Smooth muscle cell (in vitro differentiated cells): ENCODE results near the gene CLHC1. TPM values are rescaled to one million over a fixed set of nuclear protein-coding genes. Genes with fewer than 3 reads are reported as not detected.
A peak's percentile ranks its signal among the peaks of the same experiment; 100 is the strongest.
"Not testable (repeated sequence)": the region's sequence is repeated elsewhere in the genome, so short reads cannot be mapped to it uniquely, and the experiment has no call there.

Experiments
- DNase-seq: peaks from one replicate; lab custom pipeline; 2025; ENCODE audit not compliant: unreplicated experiment; lab: John Stamatoyannopoulos, UW
- H2AFZ ChIP-seq: fragments of 200-600 bp; sonication (generic); 2 replicates; pipeline ENCODE4 v1.6.0; 2016; ENCODE audit warnings: antibody characterized with exemption, low read depth, mild to moderate bottlenecking
- H3F3A ChIP-seq: fragments of 200-600 bp; sonication (generic); 2 replicates; pipeline ENCODE4 v1.6.0; 2017; ENCODE audit warnings: antibody characterized with exemption, low read depth
- H3K27ac ChIP-seq: fragments of 200-600 bp; sonication (generic); 2 replicates; pipeline ENCODE4 v1.5.1; 2016; ENCODE audit warnings: low read depth, mild to moderate bottlenecking
- H3K27me3 ChIP-seq: fragments of 200-600 bp; sonication (generic); 2 replicates; pipeline ENCODE4 v1.6.1; 2016; ENCODE audit warnings: low read depth, mild to moderate bottlenecking
- H3K36me3 ChIP-seq: fragments of 200-600 bp; sonication (generic); 2 replicates; pipeline ENCODE4 v1.5.1; 2016; ENCODE audit warnings: low read depth
- H3K4me1 ChIP-seq: fragments of 200-600 bp; sonication (generic); 2 replicates; pipeline ENCODE4 v1.5.1; 2016; ENCODE audit warnings: low read depth
- H3K4me2 ChIP-seq: fragments of 200-600 bp; sonication (generic); 2 replicates; pipeline ENCODE4 v1.6.0; 2016; ENCODE audit warnings: mild to moderate bottlenecking
- H3K4me3 ChIP-seq: fragments of 200-600 bp; sonication (generic); 2 replicates; pipeline ENCODE4 v1.5.1; 2016; ENCODE audit warnings: mild to moderate bottlenecking
- H3K79me2 ChIP-seq: fragments of 200-600 bp; sonication (generic); 2 replicates; pipeline ENCODE4 v1.6.0; 2016; ENCODE audit warnings: low read depth, mild to moderate bottlenecking
- H3K9ac ChIP-seq: fragments of 200-600 bp; sonication (generic); 2 replicates; pipeline ENCODE4 v1.6.0; 2016; ENCODE audit warnings: low read depth
- H3K9me3 ChIP-seq: fragments of 200-600 bp; sonication (generic); replicated peaks from 2 replicates; pipeline ENCODE4 v1.5.1; 2016; ENCODE audit warnings: low read depth
- H4K20me1 ChIP-seq: fragments of 200-600 bp; sonication (generic); 2 replicates; pipeline ENCODE4 v1.6.0; 2016; ENCODE audit warnings: low read depth
- WGBS: methylation state at CpG from one replicate; pipeline ENCODE4 v1.1.7; 2016; ENCODE audit warnings: low lambda C conversion rate; 5-methylcytosine and 5-hydroxymethylcytosine counted together
- polyA plus RNA-seq: library from polyadenylated mRNA; unstranded; fragments of >200 nt; fragmentation: Nextera tagmentation; extraction: Ambion mirVana; gene quantifications from 2 replicates; pipeline ENCODE4 v1.2.1, GENCODE V29; 2016
- total RNA-seq: library from RNA; depleted of rRNA; stranded (reverse); fragments of >200 nt; gene quantifications from 2 replicates; pipeline ENCODE4 v1.2.3, GENCODE V29; 2014
- TF ChIP-seq, protein P1 (sequence below): fragments of 200-600 bp; sonication (generic); IDR thresholded peaks from 2 replicates; pipeline ENCODE4 v1.5.1; 2017; ENCODE audit warnings: borderline replicate concordance, mild to moderate bottlenecking, antibody characterized with exemption; ENCODE audit not compliant: insufficient read depth, poor library complexity, severe bottlenecking

Gene CLHC1
- total and polyA plus RNA-seq, 2 experiments from 2014 or later, result 10.0 to 14.4 TPM

GRCh38 chr2:55133467-55134315 is 98.4 kb downstream of the CLHC1 start:
- Histone ChIP-seq H3K27me3 (no peaks in the 10 kb centered on the region), H3F3A (no peaks in the 10 kb centered on the region), H3K4me2 (peak overlapping the region; percentile 75), H3K27ac (peak overlapping the region; percentile 31), H2AFZ (peak overlapping the region; percentile 28), H3K9ac (peak overlapping the region; percentile 47), H3K4me3 (peak overlapping the region; percentile 26), H3K9me3 (no peaks in the 10 kb centered on the region), H4K20me1 (no peaks in the 10 kb centered on the region), H3K79me2 (no peaks in the 10 kb centered on the region), H3K36me3 (no peaks in the 10 kb centered on the region), H3K4me1 (peaks cover 6% of the 10 kb centered on the region)
- TF ChIP-seq, protein P1, sequence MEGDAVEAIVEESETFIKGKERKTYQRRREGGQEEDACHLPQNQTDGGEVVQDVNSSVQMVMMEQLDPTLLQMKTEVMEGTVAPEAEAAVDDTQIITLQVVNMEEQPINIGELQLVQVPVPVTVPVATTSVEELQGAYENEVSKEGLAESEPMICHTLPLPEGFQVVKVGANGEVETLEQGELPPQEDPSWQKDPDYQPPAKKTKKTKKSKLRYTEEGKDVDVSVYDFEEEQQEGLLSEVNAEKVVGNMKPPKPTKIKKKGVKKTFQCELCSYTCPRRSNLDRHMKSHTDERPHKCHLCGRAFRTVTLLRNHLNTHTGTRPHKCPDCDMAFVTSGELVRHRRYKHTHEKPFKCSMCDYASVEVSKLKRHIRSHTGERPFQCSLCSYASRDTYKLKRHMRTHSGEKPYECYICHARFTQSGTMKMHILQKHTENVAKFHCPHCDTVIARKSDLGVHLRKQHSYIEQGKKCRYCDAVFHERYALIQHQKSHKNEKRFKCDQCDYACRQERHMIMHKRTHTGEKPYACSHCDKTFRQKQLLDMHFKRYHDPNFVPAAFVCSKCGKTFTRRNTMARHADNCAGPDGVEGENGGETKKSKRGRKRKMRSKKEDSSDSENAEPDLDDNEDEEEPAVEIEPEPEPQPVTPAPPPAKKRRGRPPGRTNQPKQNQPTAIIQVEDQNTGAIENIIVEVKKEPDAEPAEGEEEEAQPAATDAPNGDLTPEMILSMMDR, result no peak
- WGBS, result 45% methylated on average over 10 of the region's 10 CpGs
- no peak for DNase-seq

DNA sequence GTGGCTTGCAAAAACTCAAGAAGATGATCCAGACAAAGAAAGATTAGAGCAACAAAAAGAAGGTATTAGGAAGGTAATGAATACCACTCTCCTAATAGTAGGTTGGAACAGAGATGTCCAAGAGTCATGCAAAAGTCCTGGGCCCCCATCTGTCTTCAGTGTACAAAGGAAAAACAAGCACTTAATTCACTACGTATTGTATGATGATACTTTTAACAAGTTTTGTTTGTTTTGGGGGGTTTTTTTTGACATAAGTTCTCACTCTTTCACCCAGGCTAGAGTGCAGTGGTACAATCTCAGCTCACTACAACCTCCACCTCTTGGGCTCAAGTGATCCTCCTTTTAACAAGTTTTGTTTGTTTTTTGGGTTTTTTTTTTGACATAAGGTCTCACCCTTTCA is 101.2 kb downstream of the CLHC1 start:
- Histone ChIP-seq H3K27me3 (no peaks in the 10 kb centered on the region), H3K4me3 (no peak overlapping the region)

GRCh38 chr2:55126643-55127042 is 105.5 kb downstream of the CLHC1 start:
- not testable (repeated sequence) for H3K79me2 ChIP-seq, DNase-seq, H3K4me3 ChIP-seq, H3K27ac ChIP-seq, H3K4me2 ChIP-seq, H3F3A ChIP-seq, H2AFZ ChIP-seq, H4K20me1 ChIP-seq, H3K27me3 ChIP-seq, H3K36me3 ChIP-seq, H3K9me3 ChIP-seq, H3K9ac ChIP-seq, H3K4me1 ChIP-seq
- 94% methylated on average over 4 of the region's 4 CpGs for WGBS

More for the DNA sequence above, 101.2 kb downstream of the CLHC1 start:
- Histone ChIP-seq H2AFZ (no peak overlapping the region), H3K9me3 (no peaks in the 10 kb centered on the region), H4K20me1 (no peaks in the 10 kb centered on the region), H3K27ac (no peak overlapping the region), H3K9ac (no peak overlapping the region), H3K36me3 (no peaks in the 10 kb centered on the region), H3K4me1 (no peaks in the 10 kb centered on the region), H3K4me2 (no peak overlapping the region), H3K79me2 (no peaks in the 10 kb centered on the region), H3F3A (no peaks in the 10 kb centered on the region)
- WGBS, result 89% methylated on average over 1 of the region's 1 CpG
- TF ChIP-seq, protein P1, result no peak
- DNase-seq, result no peak

Other genes starting within 250 kb of the CLHC1 start
- gene RTN4, start 181.8 kb downstream of the CLHC1 start, total RNA-seq, result 246 and 295 TPM in 2 replicates
- gene RTN4, start 181.8 kb downstream of the CLHC1 start, polyA plus RNA-seq, result 335 and 371 TPM in 2 replicates
- gene RPS27A, start 395 bp upstream of the CLHC1 start, total RNA-seq, result 2,119 and 2,208 TPM in 2 replicates
- 733 and 774 TPM in 2 replicates for gene RPS27A, start 395 bp upstream of the CLHC1 start, polyA plus RNA-seq
- gene MTIF2, start 36.9 kb upstream of the CLHC1 start, total RNA-seq, result 22.7 and 27.9 TPM in 2 replicates
- 11.6 and 16.5 TPM in 2 replicates for gene MTIF2, start 36.9 kb upstream of the CLHC1 start, polyA plus RNA-seq
- 71.1 and 85.6 TPM in 2 replicates for gene CCDC88A, start 187.6 kb upstream of the CLHC1 start, total RNA-seq
- 28.8 and 32.1 TPM in 2 replicates for gene CCDC88A, start 187.6 kb upstream of the CLHC1 start, polyA plus RNA-seq